GM15510 (cell line): Measurements from ENCODE around the gene MCTP1.

ENCODE experiments used
- POLR2A ChIP-seq: IDR thresholded peaks from 3 replicates; pipeline ENCODE4 v1.6.1; 2011; ENCODE audit warnings: borderline replicate concordance; ENCODE audit not compliant: insufficient read length; ENCODE audit errors: extremely low read depth

The MCTP1 gene

GRCh38 chr5:95272316-95272929 lies 12.5 kb downstream of the MCTP1 start:
- TF ChIP-seq POLR2A, result no peak

- TF ChIP-seq POLR2A, result no peak
Measured at GRCh38 chr5:95262933-95263660, 21.8 kb downstream of the MCTP1 start.

- no peak for TF ChIP-seq POLR2A
Measured at GRCh38 chr5:95261437-95262175, 23.3 kb downstream of the MCTP1 start.

- no peak for TF ChIP-seq POLR2A
Measured at GRCh38 chr5:95256991-95257390, 27.9 kb downstream of the MCTP1 start.

GRCh38 chr5:95256446-95256845 lies 28.4 kb downstream of the MCTP1 start:
- no peak for TF ChIP-seq POLR2A

GRCh38 chr5:95252801-95253200 lies 32.1 kb downstream of the MCTP1 start:
- no peak for TF ChIP-seq POLR2A

- no peak for TF ChIP-seq POLR2A
Measured at GRCh38 chr5:95251185-95251584, 33.7 kb downstream of the MCTP1 start.

- no peak for TF ChIP-seq POLR2A
Measured at GRCh38 chr5:95244479-95244878, 40.4 kb downstream of the MCTP1 start.

- no peak for TF ChIP-seq POLR2A
Measured at GRCh38 chr5:95241635-95242034, 43.3 kb downstream of the MCTP1 start.

- TF ChIP-seq POLR2A, result no peak
Measured at GRCh38 chr5:95241161-95241560, 43.7 kb downstream of the MCTP1 start.

- TF ChIP-seq POLR2A, result no peak
Measured at GRCh38 chr5:95238560-95239325, 46.2 kb downstream of the MCTP1 start.

- TF ChIP-seq POLR2A, result no peak
Measured at GRCh38 chr5:95237324-95237723, 47.6 kb downstream of the MCTP1 start.

- TF ChIP-seq POLR2A, result no peak
Measured at GRCh38 chr5:95235439-95235982, 49.4 kb downstream of the MCTP1 start.

GRCh38 chr5:95229646-95230045 lies 55.2 kb downstream of the MCTP1 start:
- TF ChIP-seq POLR2A, result no peak
